HFF-Myc (cell line): Measurements from ENCODE around the gene LGSN.
"Not testable (repeated sequence)": the region's sequence is repeated elsewhere in the genome, so short reads cannot be mapped to it uniquely, and the experiment has no call there.

ENCODE experiments used
- DNase-seq: peaks from one replicate; pipeline ENCODE4 v3.0.0-alpha.2; 2011; ENCODE audit warnings: low read depth; ENCODE audit errors: extremely low read depth
- H3K4me3 ChIP-seq: replicated peaks from 2 replicates; pipeline ENCODE4 v1.5.1; 2011; ENCODE audit warnings: low read depth, mild to moderate bottlenecking, control low read depth, low read length
- TF ChIP-seq, protein P1 (sequence below): IDR thresholded peaks from 2 replicates; pipeline ENCODE4 v1.5.1; 2012; ENCODE audit warnings: mild to moderate bottlenecking, low read depth, low read length, control low read depth; ENCODE audit errors: missing control alignments

The LGSN gene, protein sequence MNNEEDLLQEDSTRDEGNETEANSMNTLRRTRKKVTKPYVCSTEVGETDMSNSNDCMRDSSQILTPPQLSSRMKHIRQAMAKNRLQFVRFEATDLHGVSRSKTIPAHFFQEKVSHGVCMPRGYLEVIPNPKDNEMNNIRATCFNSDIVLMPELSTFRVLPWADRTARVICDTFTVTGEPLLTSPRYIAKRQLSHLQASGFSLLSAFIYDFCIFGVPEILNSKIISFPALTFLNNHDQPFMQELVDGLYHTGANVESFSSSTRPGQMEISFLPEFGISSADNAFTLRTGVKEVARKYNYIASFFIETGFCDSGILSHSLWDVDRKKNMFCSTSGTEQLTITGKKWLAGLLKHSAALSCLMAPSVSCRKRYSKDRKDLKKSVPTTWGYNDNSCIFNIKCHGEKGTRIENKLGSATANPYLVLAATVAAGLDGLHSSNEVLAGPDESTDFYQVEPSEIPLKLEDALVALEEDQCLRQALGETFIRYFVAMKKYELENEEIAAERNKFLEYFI

DNA sequence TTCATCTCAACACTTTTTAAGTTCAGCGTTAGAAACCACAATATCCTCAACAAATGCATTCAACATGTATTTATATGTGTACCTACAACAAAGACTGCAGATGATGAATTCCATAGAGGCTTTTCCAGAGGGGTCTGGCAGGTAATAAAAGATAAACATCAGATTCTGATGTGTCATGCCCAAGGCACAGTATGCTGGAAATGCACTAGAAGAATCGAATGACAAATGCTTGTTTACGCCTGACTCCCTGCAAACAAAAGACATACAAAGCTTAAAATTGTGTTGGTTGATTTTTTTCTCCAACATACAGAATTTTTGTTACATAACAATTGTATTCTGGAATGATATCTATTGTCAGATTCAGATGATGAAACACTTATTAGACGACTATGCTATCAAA is at the start of gene LGSN:
LGSN (minus strand) TSS at position 45 of the 400 bp plus-strand sequence; CDS start at position 5, 40 bp downstream.
- DNase-seq: no peak
- TF ChIP-seq, protein P1, sequence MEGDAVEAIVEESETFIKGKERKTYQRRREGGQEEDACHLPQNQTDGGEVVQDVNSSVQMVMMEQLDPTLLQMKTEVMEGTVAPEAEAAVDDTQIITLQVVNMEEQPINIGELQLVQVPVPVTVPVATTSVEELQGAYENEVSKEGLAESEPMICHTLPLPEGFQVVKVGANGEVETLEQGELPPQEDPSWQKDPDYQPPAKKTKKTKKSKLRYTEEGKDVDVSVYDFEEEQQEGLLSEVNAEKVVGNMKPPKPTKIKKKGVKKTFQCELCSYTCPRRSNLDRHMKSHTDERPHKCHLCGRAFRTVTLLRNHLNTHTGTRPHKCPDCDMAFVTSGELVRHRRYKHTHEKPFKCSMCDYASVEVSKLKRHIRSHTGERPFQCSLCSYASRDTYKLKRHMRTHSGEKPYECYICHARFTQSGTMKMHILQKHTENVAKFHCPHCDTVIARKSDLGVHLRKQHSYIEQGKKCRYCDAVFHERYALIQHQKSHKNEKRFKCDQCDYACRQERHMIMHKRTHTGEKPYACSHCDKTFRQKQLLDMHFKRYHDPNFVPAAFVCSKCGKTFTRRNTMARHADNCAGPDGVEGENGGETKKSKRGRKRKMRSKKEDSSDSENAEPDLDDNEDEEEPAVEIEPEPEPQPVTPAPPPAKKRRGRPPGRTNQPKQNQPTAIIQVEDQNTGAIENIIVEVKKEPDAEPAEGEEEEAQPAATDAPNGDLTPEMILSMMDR: no peak
- H3K4me3 ChIP-seq: no peak within 1 kb of the TSS

- TF ChIP-seq, protein P1: no peak
Observed at GRCh38 chr6:63368347-63368746, 48.6 kb upstream of the LGSN start.

DNA sequence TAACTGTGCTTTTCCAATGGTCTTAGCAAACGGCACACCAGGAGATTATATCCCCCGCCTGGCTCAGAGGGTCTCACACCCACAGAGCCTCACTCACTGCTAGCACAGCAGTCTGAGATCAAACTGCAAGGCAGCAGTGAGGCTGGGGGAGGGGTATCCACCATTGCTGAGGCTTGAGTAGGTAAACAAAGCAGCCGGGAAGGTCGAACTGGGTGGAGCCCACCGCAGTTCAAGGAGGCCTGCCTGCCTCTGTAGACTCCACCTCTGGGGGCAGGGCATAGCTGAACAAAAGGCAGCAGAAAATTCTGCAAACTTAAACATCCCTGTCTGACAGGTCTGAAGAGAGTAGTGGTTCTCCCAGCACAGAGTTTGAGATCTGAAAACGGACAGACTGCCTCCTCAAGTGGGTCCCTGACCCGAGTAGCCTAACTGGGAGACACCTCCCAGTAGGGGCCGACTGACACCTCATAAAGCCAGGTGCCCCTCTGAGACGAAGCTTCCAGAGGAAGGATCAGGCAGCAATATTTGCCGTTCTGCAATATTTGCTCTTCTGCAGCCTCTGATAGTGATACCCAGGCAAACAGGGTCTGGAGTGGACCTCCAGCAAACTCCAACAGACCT is 42.8 kb upstream of the LGSN start:
- not testable (repeated sequence) for H3K4me3 ChIP-seq, DNase-seq

More at GRCh38 chr6:63368347-63368746, 48.6 kb upstream of the LGSN start:
- no peak overlapping the region for H3K4me3 ChIP-seq
- no peak for DNase-seq

GRCh38 chr6:63357384-63357783 is 37.6 kb upstream of the LGSN start:
- not testable (repeated sequence) for DNase-seq, H3K4me3 ChIP-seq

GRCh38 chr6:63355632-63356031 is 35.8 kb upstream of the LGSN start:
- no peak for DNase-seq
- H3K4me3 ChIP-seq: no peak overlapping the region
- TF ChIP-seq, protein P1: no peak

- TF ChIP-seq, protein P1: no peak
- no peak overlapping the region for H3K4me3 ChIP-seq
- no peak for DNase-seq
Observed at GRCh38 chr6:63353286-63353630, 33.5 kb upstream of the LGSN start.

DNA sequence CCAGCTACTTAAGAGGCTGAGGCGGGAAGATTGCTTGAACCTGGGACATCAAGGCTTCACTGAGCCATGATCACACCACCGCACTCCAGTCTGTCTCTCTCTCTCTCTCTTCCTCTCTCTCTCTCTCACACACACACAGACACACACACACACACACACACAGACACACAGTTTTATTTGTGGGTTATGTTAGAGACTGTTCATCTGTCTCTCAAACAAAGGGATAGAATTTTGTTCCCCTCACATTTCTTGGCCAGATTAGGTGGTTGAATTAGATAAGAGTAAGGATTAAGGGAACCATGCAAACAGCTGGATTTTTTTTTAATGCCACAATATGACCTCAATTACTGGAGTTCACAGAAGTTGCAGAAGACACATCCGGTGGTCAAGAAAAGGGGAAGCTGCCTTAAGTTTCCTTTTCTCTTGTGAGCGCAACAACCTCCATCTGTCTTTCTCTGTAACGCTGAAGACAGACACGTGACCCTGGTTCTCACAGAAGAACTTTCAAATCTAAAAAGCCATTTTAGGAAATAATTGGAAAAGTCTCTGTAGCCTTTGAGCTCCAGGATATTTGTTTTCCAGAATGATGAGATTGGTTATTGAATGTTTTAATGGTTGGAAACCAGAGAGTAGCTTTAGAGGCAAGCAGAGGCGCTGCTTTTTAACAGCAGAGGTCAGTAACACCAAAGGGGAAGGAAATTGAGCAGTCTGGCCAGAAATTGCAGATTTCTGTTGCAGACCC is 32.9 kb upstream of the LGSN start:
- H3K4me3 ChIP-seq: no peak overlapping the region

More for the DNA sequence above, 32.9 kb upstream of the LGSN start:
- no peak for DNase-seq
- TF ChIP-seq, protein P1: peak; percentile 50
